Measurements from ENCODE around the gene WSB1. TPM values are rescaled to one million over a fixed set of nuclear protein-coding genes. Genes with fewer than 3 reads are reported as not detected.

Gene WSB1
- total and polyA plus RNA-seq, 8 donors, result 15.7 to 531 (median 113) TPM

DNA sequence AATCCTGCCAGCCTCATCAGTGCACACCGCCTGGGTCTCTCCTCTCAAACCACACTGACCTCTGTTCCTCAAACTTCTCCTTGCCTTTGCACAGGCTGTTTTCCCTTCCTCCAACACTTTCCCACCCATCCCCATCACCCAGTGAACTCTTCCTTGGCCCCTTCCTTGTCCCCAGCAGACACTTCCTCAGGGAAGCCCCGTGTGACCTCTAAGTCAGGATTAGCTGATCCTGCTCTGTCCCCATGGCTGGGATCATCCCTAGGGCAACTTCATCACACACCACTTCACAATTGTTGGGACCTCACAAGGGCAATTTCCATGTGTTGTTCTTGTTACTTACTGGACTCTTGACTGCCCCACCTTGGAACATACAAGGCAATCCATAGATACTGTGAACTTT is 67.8 kb downstream of the WSB1 start:
- no peaks in the 10 kb centered on the region for H3K27me3 ChIP-seq

DNA sequence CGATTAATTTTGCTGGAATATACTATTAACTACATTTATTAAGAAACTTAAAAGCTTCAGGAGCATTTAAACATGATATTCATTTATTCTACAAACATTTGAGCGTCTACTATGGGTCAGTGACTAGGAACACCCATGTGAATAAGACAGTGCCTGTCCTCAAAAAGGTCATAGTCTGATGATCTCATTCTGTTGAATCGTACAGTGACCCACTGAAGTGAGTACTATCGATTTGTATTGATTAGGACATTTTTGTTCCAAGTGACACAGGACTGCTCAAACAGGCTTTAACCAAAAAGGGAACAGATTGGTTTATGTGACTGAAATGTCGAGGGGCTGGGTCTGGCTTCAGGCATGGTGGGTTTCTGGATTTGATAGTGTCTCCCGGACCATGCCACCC is 68.6 kb downstream of the WSB1 start:
- no peak for TF ChIP-seq POLR2A (IDR thresholded peaks at IDR 0.05)
- TF ChIP-seq EP300 (IDR thresholded peaks at IDR 0.05), result no peak
- no peak for TF ChIP-seq POLR2AphosphoS5 (IDR thresholded peaks at IDR 0.05)
- TF ChIP-seq, protein P1, sequence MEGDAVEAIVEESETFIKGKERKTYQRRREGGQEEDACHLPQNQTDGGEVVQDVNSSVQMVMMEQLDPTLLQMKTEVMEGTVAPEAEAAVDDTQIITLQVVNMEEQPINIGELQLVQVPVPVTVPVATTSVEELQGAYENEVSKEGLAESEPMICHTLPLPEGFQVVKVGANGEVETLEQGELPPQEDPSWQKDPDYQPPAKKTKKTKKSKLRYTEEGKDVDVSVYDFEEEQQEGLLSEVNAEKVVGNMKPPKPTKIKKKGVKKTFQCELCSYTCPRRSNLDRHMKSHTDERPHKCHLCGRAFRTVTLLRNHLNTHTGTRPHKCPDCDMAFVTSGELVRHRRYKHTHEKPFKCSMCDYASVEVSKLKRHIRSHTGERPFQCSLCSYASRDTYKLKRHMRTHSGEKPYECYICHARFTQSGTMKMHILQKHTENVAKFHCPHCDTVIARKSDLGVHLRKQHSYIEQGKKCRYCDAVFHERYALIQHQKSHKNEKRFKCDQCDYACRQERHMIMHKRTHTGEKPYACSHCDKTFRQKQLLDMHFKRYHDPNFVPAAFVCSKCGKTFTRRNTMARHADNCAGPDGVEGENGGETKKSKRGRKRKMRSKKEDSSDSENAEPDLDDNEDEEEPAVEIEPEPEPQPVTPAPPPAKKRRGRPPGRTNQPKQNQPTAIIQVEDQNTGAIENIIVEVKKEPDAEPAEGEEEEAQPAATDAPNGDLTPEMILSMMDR (IDR thresholded peaks at IDR 0.05), result no peak
- intact Hi-C loops (cut with DNase I; ENCODE audit: low total_unique reads), result no loop called here
- WGBS, 5 donors, result 72 to 76% (median 74%) methylated on average over 6 of the region's 6 CpGs
- Histone ChIP-seq H3K36me3 (no peaks in the 10 kb centered on the region), H3K27ac (no peak overlapping the region), H3K4me1 (peaks cover 0 to 9% (median 3%) of the 10 kb centered on the region in 4 donors), H3K9me3 (no peaks in the 10 kb centered on the region), H3K27me3 (no peaks in the 10 kb centered on the region), H3K4me3 (no peak overlapping the region)
- DNase-seq, result no peak

More for the DNA sequence above, 67.8 kb downstream of the WSB1 start:
- Histone ChIP-seq H3K27ac (no peak overlapping the region), H3K36me3 (no peaks in the 10 kb centered on the region), H3K9me3 (no peaks in the 10 kb centered on the region), H3K4me3 (no peak overlapping the region), H3K4me1 (peaks cover 0 to 9% (median 3%) of the 10 kb centered on the region in 4 donors)
- 60 to 84% (median 70%) methylated on average over 2 of the region's 2 CpGs for WGBS, 5 donors
- DNase-seq, result no peak
- intact Hi-C loops (cut with DNase I; ENCODE audit: low total_unique reads), result no loop called here
- TF ChIP-seq POLR2A (IDR thresholded peaks at IDR 0.05) (no peak), EP300 (IDR thresholded peaks at IDR 0.05) (no peak), POLR2AphosphoS5 (IDR thresholded peaks at IDR 0.05) (no peak)
- TF ChIP-seq, protein P1 (IDR thresholded peaks at IDR 0.05), result no peak

DNA sequence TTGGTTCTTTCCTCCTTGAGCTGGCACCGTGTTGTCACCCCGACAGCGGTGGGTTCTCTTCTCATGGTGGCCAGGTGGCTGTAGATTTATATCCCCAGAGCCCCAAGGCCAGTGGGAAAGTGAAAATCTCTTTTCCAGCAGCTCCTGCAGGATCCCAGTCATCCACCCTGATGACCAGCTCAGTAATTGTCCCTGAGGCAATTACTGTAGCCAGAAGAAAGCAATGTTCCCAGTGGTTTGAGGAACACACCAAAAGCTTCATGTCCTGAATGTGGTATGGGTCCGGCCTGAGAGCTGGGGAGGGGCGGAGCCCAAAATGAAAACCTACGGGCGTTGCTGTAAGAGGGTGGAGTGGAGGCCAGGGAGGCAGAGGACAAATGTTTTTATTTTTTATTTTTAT is 69.0 kb downstream of the WSB1 start:
- Histone ChIP-seq H3K27me3 (no peaks in the 10 kb centered on the region), H3K36me3 (no peaks in the 10 kb centered on the region), H3K4me3 (no peak overlapping the region), H3K4me1 (peaks cover 0 to 9% (median 3%) of the 10 kb centered on the region in 4 donors), H3K27ac (no peak overlapping the region), H3K9me3 (no peaks in the 10 kb centered on the region)
- WGBS, 5 donors, result 72 to 80% (median 77%) methylated on average over 7 of the region's 7 CpGs
- intact Hi-C loops (cut with DNase I; ENCODE audit: low total_unique reads), result no loop called here
- no peak for TF ChIP-seq POLR2AphosphoS5 (IDR thresholded peaks at IDR 0.05)
- TF ChIP-seq EP300 (IDR thresholded peaks at IDR 0.05), result no peak
- TF ChIP-seq, protein P1 (IDR thresholded peaks at IDR 0.05), result no peak
- TF ChIP-seq POLR2A (IDR thresholded peaks at IDR 0.05), result no peak
- no peak for DNase-seq

DNA sequence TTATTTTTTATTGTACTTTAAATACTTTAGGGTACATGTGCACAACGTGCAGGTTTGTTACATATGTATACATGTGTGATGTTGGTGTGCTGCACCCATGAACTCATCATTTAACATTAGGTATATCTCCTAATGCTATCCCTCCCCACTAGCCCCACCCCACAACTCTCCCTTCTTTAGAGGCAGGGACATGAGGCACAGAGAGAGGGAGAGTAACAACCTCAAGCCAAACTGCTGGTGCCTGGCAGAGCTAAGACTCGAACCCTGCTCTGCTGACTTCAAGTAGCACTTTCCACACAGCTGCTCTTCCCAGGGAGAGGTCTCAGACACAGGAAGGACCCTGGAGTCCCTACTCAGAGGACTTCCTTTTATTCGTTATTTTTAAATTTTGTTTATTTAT is 69.4 kb downstream of the WSB1 start:
- no peaks in the 10 kb centered on the region for H3K27me3 ChIP-seq
- intact Hi-C loops (cut with DNase I; ENCODE audit: low total_unique reads), result no loop called here
- TF ChIP-seq POLR2AphosphoS5 (IDR thresholded peaks at IDR 0.05) (no peak), EP300 (IDR thresholded peaks at IDR 0.05) (no peak), POLR2A (IDR thresholded peaks at IDR 0.05) (no peak)
- TF ChIP-seq, protein P1 (IDR thresholded peaks at IDR 0.05), result no peak
- peak overlapping the region in 1 of 5 donors; percentile 17 for H3K27ac ChIP-seq
- WGBS, 5 donors, result 58 to 69% (median 65%) methylated on average over 3 of the region's 3 CpGs
- H3K36me3 ChIP-seq, result no peaks in the 10 kb centered on the region
- H3K4me3 ChIP-seq, result no peak overlapping the region
- H3K4me1 ChIP-seq, result peaks cover 0 to 9% (median 3%) of the 10 kb centered on the region in 4 donors
- DNase-seq, result no peak
- H3K9me3 ChIP-seq, result no peaks in the 10 kb centered on the region

Small RNAs within 50 kb of the gene (small RNA-seq; reads per million reads assigned to genes)
- gene MIR4522, result 0 reads per million in 4 donors

Other genes with a start within 250 kb of the WSB1 start
- gene KSR1, start 162.3 kb downstream of the WSB1 start, total RNA-seq, result 10 to 100 TPM in 3 of 5 donors, 1 to 10 TPM in 2; 2.7 to 32.1 (median 15.1) TPM
- 10 to 100 TPM; 11.6 to 21.2 (median 12.1) TPM for gene KSR1, start 162.3 kb downstream of the WSB1 start, polyA plus RNA-seq

All from stomach (tissue), 9 donors.